GM21717 (cell line): ENCODE results near the gene COMMD8.
A peak's percentile ranks its signal among the peaks of the same experiment; 100 is the strongest.

ENCODE experiments used
- ATAC-seq: cut with Tn5 transposase; IDR thresholded peaks from one replicate; pipeline ENCODE4 v1.9.1; 2021; ENCODE audit warnings: mild to moderate bottlenecking, moderate library complexity; ENCODE audit not compliant: unreplicated experiment

COMMD8 gene

GRCh38 chr4:47473141-47473750 lies 9.7 kb upstream of the COMMD8 start:
- ATAC-seq = no peak

GRCh38 chr4:47471591-47471990 lies 8.1 kb upstream of the COMMD8 start:
- no peak for ATAC-seq

GRCh38 chr4:47471064-47471463 lies 7.6 kb upstream of the COMMD8 start:
- ATAC-seq = no peak

GRCh38 chr4:47469951-47470350 lies 6.4 kb upstream of the COMMD8 start:
- no peak for ATAC-seq

GRCh38 chr4:47468706-47469365 lies 5.3 kb upstream of the COMMD8 start:
- ATAC-seq = no peak

GRCh38 chr4:47466056-47466785 lies 2.7 kb upstream of the COMMD8 start:
- no peak for ATAC-seq

GRCh38 chr4:47465004-47465403 lies 1.5 kb upstream of the COMMD8 start:
- ATAC-seq = peak; percentile 33

- ATAC-seq = peak; percentile 24
Measured at GRCh38 chr4:47462799-47463234, 685 bp downstream of the COMMD8 start.

- no peak for ATAC-seq
Measured at GRCh38 chr4:47451657-47452056, 11.8 kb downstream of the COMMD8 start.

- no peak for ATAC-seq
Measured at GRCh38 chr4:47444031-47444430, 19.5 kb downstream of the COMMD8 start.

- ATAC-seq = peak; percentile 90
Measured at GRCh38 chr4:47442980-47443379, 20.5 kb downstream of the COMMD8 start.

GRCh38 chr4:47434931-47435330 lies 28.6 kb downstream of the COMMD8 start:
- ATAC-seq = no peak

GRCh38 chr4:47432749-47433148 lies 30.8 kb downstream of the COMMD8 start:
- no peak for ATAC-seq

- ATAC-seq = no peak
Measured at GRCh38 chr4:47427935-47428334, 35.6 kb downstream of the COMMD8 start.

- ATAC-seq = no peak
Measured at GRCh38 chr4:47425628-47426027, 37.9 kb downstream of the COMMD8 start.

GRCh38 chr4:47419296-47419695 lies 44.2 kb downstream of the COMMD8 start:
- no peak for ATAC-seq

GRCh38 chr4:47418147-47418546 lies 45.4 kb downstream of the COMMD8 start:
- ATAC-seq = no peak

GRCh38 chr4:47415719-47416118 lies 47.8 kb downstream of the COMMD8 start:
- ATAC-seq = no peak

GRCh38 chr4:47413521-47413920 lies 50.0 kb downstream of the COMMD8 start:
- ATAC-seq = no peak

- ATAC-seq = no peak
Measured at GRCh38 chr4:47410271-47410670, 53.2 kb downstream of the COMMD8 start.

- ATAC-seq = no peak
Measured at GRCh38 chr4:47406408-47406807, 57.1 kb downstream of the COMMD8 start.
